HUES6 (cell line): ENCODE measurements around the gene BBS9.

Source experiments
- H3K27ac ChIP-seq: 2 replicates; pipeline ENCODE4 v1.7.0; 2013; ENCODE audit warnings: low read depth, mild to moderate bottlenecking, low read length, inconsistent platforms
- H3K27me3 ChIP-seq: 2 replicates; pipeline ENCODE4 v1.6.1; 2013; ENCODE audit warnings: low read length; ENCODE audit not compliant: control insufficient read depth, insufficient read depth
- H3K36me3 ChIP-seq: 2 replicates; pipeline ENCODE4 v1.6.1; 2013; ENCODE audit warnings: low read length; ENCODE audit not compliant: control insufficient read depth, insufficient read depth
- H3K4me1 ChIP-seq: 2 replicates; pipeline ENCODE4 v1.6.1; 2013; ENCODE audit warnings: low read length; ENCODE audit not compliant: control insufficient read depth, insufficient read depth
- H3K4me3 ChIP-seq: 2 replicates; pipeline ENCODE4 v1.5.1; 2013; ENCODE audit warnings: low read depth, low read length
- H3K9ac ChIP-seq: one replicate; pipeline ENCODE4 v1.6.1; 2013; ENCODE audit warnings: mild to moderate bottlenecking, low read length
- H3K9me3 ChIP-seq: 2 replicates; pipeline ENCODE4 v1.6.1; 2013; ENCODE audit warnings: low read depth, low read length; ENCODE audit not compliant: control insufficient read depth, insufficient read depth

The BBS9 gene

GRCh38 chr7:33410266-33410665 is 280.9 kb downstream of the BBS9 start:
- Histone ChIP-seq H3K27me3 (no peaks in the 10 kb centered on the region), H3K9ac (no peak overlapping the region), H3K27ac (no peak overlapping the region), H3K36me3 (peaks cover 4% of the 10 kb centered on the region; the same call in 1 of the 2 replicates), H3K4me3 (no peak overlapping the region), H3K4me1 (no peaks in the 10 kb centered on the region), H3K9me3 (peaks cover 13% of the 10 kb centered on the region)

GRCh38 chr7:33411020-33411419 is 281.7 kb downstream of the BBS9 start:
- no peak overlapping the region for H3K4me3 ChIP-seq
- H3K9ac ChIP-seq = no peak overlapping the region
- H3K4me1 ChIP-seq = no peaks in the 10 kb centered on the region
- H3K36me3 ChIP-seq = peaks cover 4% of the 10 kb centered on the region; the same call in 1 of the 2 replicates
- H3K27ac ChIP-seq = no peak overlapping the region
- no peaks in the 10 kb centered on the region for H3K27me3 ChIP-seq
- H3K9me3 ChIP-seq = peaks cover 13% of the 10 kb centered on the region

GRCh38 chr7:33412331-33412730 is 283.0 kb downstream of the BBS9 start:
- Histone ChIP-seq H3K27ac (no peak overlapping the region), H3K36me3 (peaks cover 4% of the 10 kb centered on the region; the same call in 1 of the 2 replicates), H3K27me3 (no peaks in the 10 kb centered on the region), H3K4me1 (no peaks in the 10 kb centered on the region), H3K9ac (no peak overlapping the region), H3K9me3 (peaks cover 13% of the 10 kb centered on the region), H3K4me3 (no peak overlapping the region)

- Histone ChIP-seq H3K27me3 (no peaks in the 10 kb centered on the region), H3K27ac (no peak overlapping the region), H3K4me3 (no peak overlapping the region), H3K4me1 (peaks cover 15% of the 10 kb centered on the region), H3K9ac (no peak overlapping the region), H3K9me3 (no peaks in the 10 kb centered on the region), H3K36me3 (no peaks in the 10 kb centered on the region)
Measured at GRCh38 chr7:33418251-33418701, 288.9 kb downstream of the BBS9 start.

GRCh38 chr7:33420311-33420940 is 291.1 kb downstream of the BBS9 start:
- H3K27me3 ChIP-seq = no peaks in the 10 kb centered on the region
- no peak overlapping the region for H3K27ac ChIP-seq
- peaks cover 15% of the 10 kb centered on the region for H3K4me1 ChIP-seq
- no peaks in the 10 kb centered on the region for H3K9me3 ChIP-seq
- no peaks in the 10 kb centered on the region for H3K36me3 ChIP-seq
- no peak overlapping the region for H3K4me3 ChIP-seq
- no peak overlapping the region for H3K9ac ChIP-seq

- Histone ChIP-seq H3K9ac (no peak overlapping the region), H3K9me3 (no peaks in the 10 kb centered on the region), H3K4me1 (peaks cover 15% of the 10 kb centered on the region), H3K36me3 (no peaks in the 10 kb centered on the region), H3K27ac (no peak overlapping the region), H3K4me3 (no peak overlapping the region), H3K27me3 (no peaks in the 10 kb centered on the region)
Measured at GRCh38 chr7:33421429-33421828, 292.1 kb downstream of the BBS9 start.

- Histone ChIP-seq H3K9ac (no peak overlapping the region), H3K36me3 (no peaks in the 10 kb centered on the region), H3K4me1 (peaks cover 15% of the 10 kb centered on the region), H3K9me3 (no peaks in the 10 kb centered on the region), H3K27me3 (no peaks in the 10 kb centered on the region), H3K4me3 (no peak overlapping the region), H3K27ac (no peak overlapping the region)
Measured at GRCh38 chr7:33422141-33422540, 292.8 kb downstream of the BBS9 start.

GRCh38 chr7:33422825-33423645 is 293.7 kb downstream of the BBS9 start:
- no peak overlapping the region for H3K27ac ChIP-seq

GRCh38 chr7:33423646-33424020 is 294.3 kb downstream of the BBS9 start:
- Histone ChIP-seq H3K9me3 (no peaks in the 10 kb centered on the region), H3K27ac (no peak overlapping the region), H3K36me3 (no peaks in the 10 kb centered on the region), H3K27me3 (no peaks in the 10 kb centered on the region), H3K4me1 (peaks cover 5% of the 10 kb centered on the region), H3K4me3 (no peak overlapping the region), H3K9ac (no peak overlapping the region)

More at GRCh38 chr7:33422825-33423645, 293.7 kb downstream of the BBS9 start:
- Histone ChIP-seq H3K27me3 (no peaks in the 10 kb centered on the region), H3K4me1 (peaks cover 11% of the 10 kb centered on the region), H3K9me3 (no peaks in the 10 kb centered on the region), H3K36me3 (no peaks in the 10 kb centered on the region), H3K9ac (no peak overlapping the region), H3K4me3 (no peak overlapping the region)

GRCh38 chr7:33425395-33425794 is 296.0 kb downstream of the BBS9 start:
- H3K4me1 ChIP-seq = no peaks in the 10 kb centered on the region
- H3K27ac ChIP-seq = no peak overlapping the region
- H3K36me3 ChIP-seq = no peaks in the 10 kb centered on the region
- no peaks in the 10 kb centered on the region for H3K27me3 ChIP-seq
- H3K4me3 ChIP-seq = no peak overlapping the region
- H3K9ac ChIP-seq = no peak overlapping the region
- no peaks in the 10 kb centered on the region for H3K9me3 ChIP-seq

- no peak overlapping the region for H3K27ac ChIP-seq
- H3K9ac ChIP-seq = no peak overlapping the region
- no peaks in the 10 kb centered on the region for H3K4me1 ChIP-seq
- no peaks in the 10 kb centered on the region for H3K27me3 ChIP-seq
- no peaks in the 10 kb centered on the region for H3K36me3 ChIP-seq
- H3K9me3 ChIP-seq = no peaks in the 10 kb centered on the region
- no peak overlapping the region for H3K4me3 ChIP-seq
Measured at GRCh38 chr7:33425929-33426678, 296.7 kb downstream of the BBS9 start.
